Measurements from ENCODE around the gene GNA12. TPM values are rescaled to one million over a fixed set of nuclear protein-coding genes. Genes with fewer than 3 reads are reported as not detected.
A peak's percentile ranks its signal among the peaks of the same experiment; 100 is the strongest.

The GNA12 gene
- total and polyA plus RNA-seq, 9 of the 15 experiments (the other 6 are each of a cell fraction or from before 2014, with no cell fraction given) = 0.65 to 32.7 (median 9.6) TPM

DNA sequence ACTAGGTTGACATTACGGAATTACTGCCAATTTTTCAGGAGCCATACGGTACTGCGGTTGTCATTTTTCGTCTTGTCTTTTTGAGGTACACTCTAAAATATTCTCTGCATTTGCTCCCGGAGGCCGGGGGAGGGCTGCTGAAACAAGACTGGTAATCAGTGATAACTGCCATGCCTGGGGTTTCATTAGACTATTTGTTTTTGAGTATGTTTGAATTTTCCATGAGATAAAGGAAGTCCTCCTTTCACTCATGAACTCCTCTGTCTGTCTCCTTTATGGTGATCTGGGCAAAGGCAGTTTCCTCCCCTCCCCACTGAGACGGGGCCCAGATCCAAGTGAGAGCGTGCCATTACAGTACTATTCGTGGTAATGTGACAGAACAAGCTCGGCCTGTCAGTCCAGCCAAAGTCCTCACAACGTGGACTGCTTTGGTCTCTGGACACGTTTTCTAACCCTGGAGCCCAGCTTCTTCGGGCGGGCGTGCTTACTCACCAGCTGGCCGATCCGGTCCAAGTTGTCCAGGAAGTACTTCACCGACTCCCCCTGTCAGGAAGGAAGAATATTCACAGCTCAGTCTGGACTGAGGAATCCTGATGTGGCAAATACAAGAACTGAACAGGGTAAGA, 111.0 kb downstream of the GNA12 start (continued):
- TF ChIP-seq NEUROD1 (IDR thresholded peaks at IDR 0.05; ENCODE audit: borderline replicate concordance, low read depth, low read length, partially characterized antibody) = peak; percentile 39
- TF ChIP-seq POLR2A (conservative IDR thresholded peaks at IDR 0.05) = peak; percentile 54
- no peak for TF ChIP-seq SIN3B (IDR thresholded peaks at IDR 0.05; ENCODE audit: low read depth)
- TF ChIP-seq ZNF764 (CRISPR knock-in tag; IDR thresholded peaks at IDR 0.05; ENCODE audit: low read depth) = no peak
- no peak for TF ChIP-seq U2AF2 (optimal IDR thresholded peaks at IDR 0.05; ENCODE audit: low read depth, low read length)
- peak; percentile 46 for TF ChIP-seq SAP30 (IDR thresholded peaks at IDR 0.05; ENCODE audit: borderline replicate concordance, insufficient read depth, low read depth, low read length, poor library complexity, severe bottlenecking)
- TF ChIP-seq, protein P1, sequence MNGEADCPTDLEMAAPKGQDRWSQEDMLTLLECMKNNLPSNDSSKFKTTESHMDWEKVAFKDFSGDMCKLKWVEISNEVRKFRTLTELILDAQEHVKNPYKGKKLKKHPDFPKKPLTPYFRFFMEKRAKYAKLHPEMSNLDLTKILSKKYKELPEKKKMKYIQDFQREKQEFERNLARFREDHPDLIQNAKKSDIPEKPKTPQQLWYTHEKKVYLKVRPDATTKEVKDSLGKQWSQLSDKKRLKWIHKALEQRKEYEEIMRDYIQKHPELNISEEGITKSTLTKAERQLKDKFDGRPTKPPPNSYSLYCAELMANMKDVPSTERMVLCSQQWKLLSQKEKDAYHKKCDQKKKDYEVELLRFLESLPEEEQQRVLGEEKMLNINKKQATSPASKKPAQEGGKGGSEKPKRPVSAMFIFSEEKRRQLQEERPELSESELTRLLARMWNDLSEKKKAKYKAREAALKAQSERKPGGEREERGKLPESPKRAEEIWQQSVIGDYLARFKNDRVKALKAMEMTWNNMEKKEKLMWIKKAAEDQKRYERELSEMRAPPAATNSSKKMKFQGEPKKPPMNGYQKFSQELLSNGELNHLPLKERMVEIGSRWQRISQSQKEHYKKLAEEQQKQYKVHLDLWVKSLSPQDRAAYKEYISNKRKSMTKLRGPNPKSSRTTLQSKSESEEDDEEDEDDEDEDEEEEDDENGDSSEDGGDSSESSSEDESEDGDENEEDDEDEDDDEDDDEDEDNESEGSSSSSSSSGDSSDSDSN (IDR thresholded peaks at IDR 0.05; ENCODE audit: borderline replicate concordance in 1 of 2, low read depth in 2 of 2, low read length in 2 of 2) = peak in 1 of 2 experiments; percentile 82; a peak in 1 of 4 replicates
- TF ChIP-seq CBFA2T3 (IDR thresholded peaks at IDR 0.05) = peak; percentile 73
- TF ChIP-seq MEF2D (tag; conservative IDR thresholded peaks at IDR 0.05; ENCODE audit: low read depth) = 0 out of 2 replicates have a peak, but pooled peaks have one; percentile 21
- TF ChIP-seq HEY1 (CRISPR knock-in tag; IDR thresholded peaks at IDR 0.05; ENCODE audit: borderline replicate concordance) = no peak
- peak; percentile 46; the same call in 1 of the 2 replicates for TF ChIP-seq GATA2 (CRISPR knock-in tag; IDR thresholded peaks at IDR 0.05)
- TF ChIP-seq, protein P2, sequence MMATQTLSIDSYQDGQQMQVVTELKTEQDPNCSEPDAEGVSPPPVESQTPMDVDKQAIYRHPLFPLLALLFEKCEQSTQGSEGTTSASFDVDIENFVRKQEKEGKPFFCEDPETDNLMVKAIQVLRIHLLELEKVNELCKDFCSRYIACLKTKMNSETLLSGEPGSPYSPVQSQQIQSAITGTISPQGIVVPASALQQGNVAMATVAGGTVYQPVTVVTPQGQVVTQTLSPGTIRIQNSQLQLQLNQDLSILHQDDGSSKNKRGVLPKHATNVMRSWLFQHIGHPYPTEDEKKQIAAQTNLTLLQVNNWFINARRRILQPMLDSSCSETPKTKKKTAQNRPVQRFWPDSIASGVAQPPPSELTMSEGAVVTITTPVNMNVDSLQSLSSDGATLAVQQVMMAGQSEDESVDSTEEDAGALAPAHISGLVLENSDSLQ (IDR thresholded peaks at IDR 0.05) = peak; percentile 82
- TF ChIP-seq CTBP1 (IDR thresholded peaks at IDR 0.05; ENCODE audit: borderline replicate concordance) = peak; percentile 43; the same call in 1 of the 2 replicates
- TF ChIP-seq KAT7 (CRISPR knock-in tag; IDR thresholded peaks at IDR 0.05; ENCODE audit: borderline replicate concordance) = no peak
- TF ChIP-seq, protein P3, sequence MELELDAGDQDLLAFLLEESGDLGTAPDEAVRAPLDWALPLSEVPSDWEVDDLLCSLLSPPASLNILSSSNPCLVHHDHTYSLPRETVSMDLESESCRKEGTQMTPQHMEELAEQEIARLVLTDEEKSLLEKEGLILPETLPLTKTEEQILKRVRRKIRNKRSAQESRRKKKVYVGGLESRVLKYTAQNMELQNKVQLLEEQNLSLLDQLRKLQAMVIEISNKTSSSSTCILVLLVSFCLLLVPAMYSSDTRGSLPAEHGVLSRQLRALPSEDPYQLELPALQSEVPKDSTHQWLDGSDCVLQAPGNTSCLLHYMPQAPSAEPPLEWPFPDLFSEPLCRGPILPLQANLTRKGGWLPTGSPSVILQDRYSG (tag; conservative IDR thresholded peaks at IDR 0.05; ENCODE audit: low read depth) = peak; percentile 20; the same call in 1 of the 2 replicates

All from K562 (cell line).